ENCODE results near the gene CHST3.

CHST3 gene

DNA sequence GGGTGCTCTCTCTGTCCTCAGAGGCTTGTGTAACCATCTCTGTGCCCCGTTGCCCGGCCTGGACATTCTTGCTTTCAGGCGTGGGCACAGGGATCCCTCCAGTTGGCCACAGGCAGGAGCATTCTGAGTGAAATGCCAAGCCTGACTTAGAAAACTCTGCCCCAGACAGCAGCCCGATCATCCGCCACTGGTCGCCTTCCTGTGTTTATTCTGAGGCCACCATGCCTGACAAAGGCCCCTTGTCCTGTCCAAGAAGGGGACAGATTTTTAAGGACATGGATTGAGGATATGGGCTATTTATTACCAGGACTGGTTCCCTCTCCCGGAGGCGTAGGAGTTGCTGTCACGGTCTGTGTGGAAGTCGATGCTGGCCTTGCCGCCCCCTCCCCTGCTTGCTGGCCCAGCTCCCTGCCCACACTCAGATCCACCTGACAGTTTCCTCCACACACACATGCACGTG lies 69.9 kb downstream of the CHST3 start:
- FAIRE-seq: no peak

DNA sequence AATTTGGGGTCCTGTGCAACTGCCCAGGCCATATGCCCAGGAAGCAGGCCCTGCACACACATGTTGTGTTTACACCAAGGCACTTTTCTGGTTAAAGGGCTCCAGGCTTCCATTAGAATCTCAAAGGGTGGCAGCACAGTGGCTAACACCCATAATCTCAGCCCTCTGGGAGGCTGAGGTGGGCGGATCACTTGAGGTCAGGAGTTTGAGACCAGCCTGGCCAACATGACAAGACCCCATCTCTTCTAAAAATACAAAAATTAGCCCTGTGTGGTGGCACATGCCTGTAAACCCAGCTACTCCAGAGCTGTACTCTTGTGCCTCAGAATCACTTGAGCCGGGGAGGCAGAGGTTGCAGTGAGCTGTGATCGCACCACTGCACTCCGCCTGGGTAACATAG lies 70.6 kb downstream of the CHST3 start:
- no peak for FAIRE-seq

DNA sequence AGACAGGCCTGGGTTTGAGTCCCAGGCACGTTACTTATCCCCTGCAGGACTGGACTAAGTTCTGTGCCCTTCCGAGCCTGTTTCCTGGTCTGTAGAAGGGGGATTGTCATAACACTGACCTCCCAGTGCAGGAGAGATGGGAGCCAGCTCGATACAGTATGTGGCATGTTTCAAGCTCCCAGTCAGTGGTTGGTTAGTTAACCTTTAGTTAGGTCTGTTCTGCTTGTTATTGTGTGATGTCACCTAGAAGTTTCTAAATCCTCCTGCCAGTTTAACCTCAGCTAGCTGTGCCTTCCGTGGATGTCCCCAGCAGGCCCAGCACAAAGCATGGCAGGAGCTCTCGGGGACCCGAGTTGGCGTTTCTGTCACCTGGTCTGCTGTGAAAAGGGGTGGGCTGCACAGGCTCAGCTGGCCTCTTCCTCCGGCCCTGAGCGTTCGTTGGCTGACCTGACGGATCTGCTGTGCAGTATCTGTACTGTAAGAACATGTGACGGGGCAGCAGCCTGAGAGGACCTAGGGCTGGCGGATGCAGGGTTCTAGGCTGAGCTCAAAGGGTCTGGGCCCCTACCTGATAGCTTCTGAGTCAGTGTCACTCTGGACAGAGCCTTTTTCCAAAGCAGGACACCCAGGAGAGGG lies 71.2 kb downstream of the CHST3 start:
- no peak for FAIRE-seq

DNA sequence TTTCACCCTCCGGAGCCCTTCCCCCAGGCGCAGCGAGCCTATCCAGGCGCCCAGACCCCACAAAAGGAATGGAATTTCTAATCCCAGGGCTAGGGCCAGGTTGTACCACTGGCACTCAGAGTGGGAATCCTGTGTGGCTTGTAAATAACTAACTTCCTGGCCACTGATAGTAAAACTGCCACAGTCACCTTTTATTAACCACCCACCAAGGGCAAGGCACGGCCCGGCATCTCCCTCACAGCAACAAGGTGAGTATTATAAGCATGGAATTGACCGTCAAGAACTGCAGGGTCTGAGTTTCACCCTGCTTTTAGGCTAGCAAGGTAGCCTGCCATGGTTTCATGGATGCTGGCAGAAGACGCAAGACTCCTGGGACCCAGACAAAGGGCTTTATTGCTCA lies 73.1 kb downstream of the CHST3 start:
- no peak for FAIRE-seq

DNA sequence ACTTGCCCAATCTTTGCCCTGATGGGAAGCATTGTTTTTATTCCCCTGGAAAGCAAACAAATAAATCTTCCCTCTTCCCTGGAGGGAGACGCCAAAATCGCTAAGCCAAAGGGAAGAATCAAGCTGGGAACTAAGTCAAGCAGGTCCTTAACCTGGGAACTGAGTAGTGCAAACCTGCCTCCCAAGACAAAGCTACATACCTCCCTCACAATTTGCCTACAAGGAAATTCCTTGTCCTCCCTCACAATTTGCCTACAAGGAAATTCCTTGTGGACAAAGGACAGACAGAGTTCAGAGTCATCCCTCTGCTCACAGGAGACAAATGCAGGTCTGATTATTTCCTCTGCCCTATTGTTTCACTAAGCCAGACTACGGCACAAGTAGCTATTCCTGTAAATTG lies 73.6 kb downstream of the CHST3 start:
- FAIRE-seq: no peak

DNA sequence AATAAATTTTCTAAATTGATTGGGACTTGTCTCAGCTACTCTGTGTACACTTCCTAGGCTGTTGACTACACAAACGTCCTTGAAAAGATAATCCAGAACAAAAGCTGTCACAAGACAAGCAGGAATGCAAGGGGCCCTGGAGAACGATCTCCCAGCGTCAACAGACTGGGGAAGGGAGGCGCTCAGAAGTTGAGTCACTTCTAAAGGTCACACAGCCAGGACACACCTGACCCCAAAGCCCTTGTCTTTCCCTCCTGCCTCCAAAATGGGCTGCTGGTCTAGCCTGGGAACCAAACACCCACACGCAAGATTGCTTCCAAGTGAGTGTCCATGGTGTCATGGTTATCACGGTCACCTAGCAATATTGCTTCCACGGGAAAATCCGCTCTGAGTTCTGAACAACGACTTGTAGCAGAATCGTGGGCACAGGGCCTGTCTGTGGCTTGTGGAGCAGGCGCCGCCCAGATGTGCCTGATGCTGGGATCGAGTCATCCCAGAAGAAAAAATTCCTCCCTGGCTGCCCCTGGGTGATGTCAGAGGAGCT lies 74.3 kb downstream of the CHST3 start:
- no peak for FAIRE-seq

DNA sequence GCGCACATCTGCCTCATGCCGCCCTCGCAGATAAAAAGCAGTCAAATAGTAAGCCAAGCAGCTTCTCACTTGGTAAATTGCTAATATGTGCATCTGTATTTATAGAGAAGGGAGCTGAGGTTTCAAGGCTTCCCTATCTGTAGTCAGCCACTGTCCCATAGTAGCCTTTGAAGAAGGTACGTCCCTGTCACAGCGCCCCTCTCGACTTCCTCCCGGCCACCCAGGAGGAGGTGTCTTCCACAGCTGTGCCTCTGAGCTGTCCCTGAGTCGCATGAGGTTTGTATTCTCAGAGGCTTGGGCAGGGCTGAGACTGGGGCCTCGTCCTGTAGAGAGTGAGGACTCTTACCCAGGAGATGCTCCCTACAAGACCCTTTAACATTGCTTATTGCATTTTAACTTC lies 75.2 kb downstream of the CHST3 start:
- no peak for FAIRE-seq

DNA sequence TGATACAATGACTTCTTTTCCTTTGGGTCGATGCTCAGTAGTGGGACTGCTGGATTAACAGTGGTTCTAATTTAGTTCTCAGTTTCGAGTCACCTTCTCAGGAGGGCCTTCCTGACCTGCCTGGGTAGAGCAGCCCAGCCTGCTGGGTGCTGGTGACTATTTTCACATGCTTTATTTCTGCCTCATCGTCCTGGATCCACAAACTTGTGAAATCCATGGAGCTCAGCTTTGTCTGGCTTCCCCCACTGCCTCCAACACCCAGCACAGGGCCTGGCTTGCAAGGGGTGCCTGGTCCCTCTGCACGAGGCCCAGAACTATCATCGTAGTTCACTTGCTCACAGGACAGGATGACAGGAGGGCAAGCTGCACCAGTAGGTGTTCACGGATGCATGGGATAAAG lies 77.3 kb downstream of the CHST3 start:
- no peak for FAIRE-seq

DNA sequence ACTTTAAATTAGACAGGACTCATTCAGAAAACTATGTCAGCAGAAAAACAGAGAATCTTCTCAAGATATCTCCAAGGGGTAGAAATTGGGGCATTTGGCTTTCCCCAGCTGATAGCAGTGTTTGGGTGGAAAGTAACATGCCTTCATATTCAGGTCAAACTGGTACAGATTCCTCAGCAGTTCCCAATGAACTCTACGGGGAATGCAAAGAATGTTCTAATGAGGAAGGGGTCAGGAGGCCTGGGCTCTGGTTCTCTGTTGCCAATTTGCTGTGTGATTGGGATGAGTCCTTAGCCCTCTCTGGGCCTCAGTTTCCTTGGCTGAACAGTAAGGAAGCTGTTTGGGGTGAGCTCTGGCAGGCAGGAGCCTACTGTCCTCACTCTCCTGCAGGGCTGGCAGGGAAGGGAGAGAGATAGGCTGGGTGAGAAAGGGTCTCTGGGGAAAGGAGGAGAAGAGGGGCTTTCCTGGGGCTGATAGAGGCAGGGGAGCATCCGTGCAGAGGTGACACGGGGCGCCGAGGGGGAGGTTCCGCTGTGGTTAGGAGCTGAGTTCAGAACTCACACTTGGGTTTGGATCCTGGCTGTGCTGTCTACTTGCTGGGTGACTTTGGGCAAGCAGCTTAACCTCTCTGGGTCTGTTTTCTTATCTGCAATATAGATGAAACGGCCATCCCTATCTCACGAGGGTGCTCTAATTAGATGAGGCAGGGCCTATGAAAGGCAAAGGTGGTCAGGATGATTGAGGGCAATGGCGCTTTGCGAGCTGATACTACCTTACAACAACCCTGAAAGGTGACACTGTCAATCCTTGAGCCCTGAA lies 79.0 kb downstream of the CHST3 start:
- no peak for FAIRE-seq

DNA sequence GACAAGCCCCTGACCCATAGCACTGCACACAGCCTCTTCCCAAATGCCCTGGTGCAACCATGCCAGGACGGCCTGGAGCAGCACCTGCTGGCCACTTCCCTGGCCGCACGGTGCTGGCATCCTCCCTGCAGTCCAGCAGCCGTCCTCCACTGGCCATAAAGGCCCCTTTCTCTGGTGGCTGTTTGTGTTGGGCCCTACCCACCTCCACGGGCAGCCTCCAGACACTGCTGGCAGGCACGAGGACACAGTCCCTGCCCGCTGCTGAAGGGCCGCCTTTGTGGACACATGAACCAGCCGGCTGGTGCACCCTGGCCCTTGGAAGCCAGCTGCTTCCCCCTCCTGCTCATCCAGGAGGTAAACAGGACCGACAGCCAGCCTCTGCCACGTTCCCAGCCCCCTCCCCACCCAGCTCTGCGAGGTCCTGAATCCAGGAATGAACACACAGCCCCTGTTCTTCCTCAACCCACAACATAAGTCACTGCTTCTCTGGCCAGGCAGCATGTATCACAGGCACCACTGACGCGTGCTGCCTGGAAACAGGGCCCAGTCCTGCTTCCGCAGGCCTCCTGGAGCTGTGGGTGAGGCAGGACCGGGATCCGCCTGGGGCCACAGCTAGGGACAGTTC lies 80.3 kb downstream of the CHST3 start:
- FAIRE-seq: no peak

DNA sequence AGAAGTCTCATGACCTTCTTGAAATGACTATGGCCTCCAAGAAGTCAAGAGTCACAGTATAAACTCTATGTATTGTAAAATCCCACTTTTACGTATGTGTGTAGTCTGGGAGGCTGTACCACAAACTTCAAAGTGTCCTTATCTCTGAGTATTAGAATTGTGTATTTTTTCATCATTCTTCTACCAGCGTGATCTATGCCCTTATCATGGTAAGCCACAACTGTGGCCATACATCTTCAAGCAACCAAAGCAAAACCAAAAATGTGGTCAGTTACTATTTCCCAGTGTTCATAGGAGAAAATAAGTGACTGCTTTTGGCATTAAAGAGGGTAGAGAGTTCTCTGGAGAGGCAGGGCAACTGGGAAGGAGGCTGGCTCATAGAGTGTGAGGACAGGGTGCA lies 81.4 kb downstream of the CHST3 start:
- FAIRE-seq: no peak

DNA sequence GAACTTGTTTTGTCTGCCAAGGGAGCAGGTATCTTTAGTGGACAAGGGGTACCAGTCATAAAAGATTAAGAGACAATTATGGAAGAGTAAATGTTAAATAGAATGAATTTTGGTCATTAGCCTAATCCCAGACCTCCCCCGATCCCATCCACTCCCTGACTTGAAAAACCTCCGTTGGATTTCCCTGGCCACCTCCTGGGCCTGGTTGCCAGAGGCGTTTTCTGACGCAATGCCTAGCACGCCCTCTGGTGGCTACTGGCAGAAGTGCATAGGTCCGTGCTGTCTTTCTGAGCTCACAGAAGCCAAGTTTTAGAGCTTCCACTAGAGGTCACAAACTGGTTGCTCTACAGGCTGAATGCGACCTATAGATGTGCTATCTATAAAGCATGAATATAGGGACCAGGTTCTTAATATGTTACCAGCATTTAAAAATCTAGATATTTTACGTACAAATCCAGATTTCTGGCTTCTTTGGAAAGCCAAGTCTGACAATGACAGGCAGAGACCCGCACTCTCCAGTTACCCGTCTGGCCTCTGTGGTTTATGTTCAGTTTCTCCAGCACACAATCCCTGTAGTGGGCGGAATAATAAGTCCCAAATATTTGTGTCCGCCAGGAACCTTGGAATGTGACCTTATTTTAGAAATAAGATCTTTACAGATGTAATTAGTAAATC lies 84.4 kb downstream of the CHST3 start:
- peak; percentile 28 for FAIRE-seq

DNA sequence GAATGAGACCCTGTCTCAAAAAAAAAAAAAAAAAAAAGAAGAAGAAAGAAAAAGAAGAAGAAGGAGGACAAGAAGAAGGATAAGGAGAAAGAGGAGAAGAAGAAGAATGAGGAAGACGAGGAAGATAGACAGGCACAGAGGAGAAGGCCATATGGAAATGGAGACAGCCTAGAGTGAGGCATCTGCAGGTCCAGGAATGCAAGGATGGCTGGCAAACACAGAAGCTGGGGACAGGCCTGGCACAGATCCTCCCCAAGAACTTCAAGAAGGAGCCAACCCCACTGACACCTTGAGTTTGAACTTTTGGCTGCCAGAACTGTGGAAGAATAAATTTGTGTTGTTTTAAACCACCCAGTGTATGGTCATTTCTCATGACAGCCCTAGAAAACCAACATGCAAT lies 85.3 kb downstream of the CHST3 start:
- no peak for FAIRE-seq

DNA sequence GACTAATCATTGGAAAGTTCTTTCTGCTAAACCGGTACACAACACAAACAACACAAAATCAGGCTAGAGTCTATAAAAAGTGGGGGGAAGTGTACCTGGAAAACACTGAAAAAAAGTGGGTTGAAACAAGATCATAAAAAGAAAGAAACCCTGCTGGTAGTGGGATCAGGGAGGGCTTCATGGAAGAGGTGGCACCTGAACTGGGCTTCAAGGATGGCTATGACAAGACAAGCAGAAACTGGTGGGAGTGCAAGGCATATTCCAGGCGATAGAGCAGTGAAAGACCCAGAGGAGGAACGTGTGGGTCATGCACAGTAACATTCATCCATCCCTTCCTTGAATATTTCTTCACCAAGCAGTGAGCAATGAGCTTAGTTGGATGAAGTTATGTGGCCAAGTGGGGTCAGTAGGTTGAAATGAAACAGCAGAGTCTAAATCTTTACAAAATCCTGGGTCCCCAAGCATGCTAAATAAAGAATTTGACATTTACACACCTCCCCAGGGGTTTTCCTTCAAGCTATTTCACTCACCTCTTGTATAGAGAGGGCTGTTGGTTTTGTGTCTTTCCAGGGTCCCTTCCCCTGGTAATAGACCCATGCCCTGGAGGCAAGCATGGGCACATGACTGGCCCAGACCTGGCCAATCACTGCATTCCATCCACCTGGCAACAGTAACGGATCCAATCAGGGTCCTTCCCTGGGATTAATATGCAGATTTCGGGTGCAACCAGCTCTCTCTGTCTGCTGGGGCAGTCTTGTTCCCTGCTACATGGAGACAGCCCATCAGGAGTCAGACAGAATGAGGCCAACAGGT lies 86.0 kb downstream of the CHST3 start:
- no peak for FAIRE-seq

DNA sequence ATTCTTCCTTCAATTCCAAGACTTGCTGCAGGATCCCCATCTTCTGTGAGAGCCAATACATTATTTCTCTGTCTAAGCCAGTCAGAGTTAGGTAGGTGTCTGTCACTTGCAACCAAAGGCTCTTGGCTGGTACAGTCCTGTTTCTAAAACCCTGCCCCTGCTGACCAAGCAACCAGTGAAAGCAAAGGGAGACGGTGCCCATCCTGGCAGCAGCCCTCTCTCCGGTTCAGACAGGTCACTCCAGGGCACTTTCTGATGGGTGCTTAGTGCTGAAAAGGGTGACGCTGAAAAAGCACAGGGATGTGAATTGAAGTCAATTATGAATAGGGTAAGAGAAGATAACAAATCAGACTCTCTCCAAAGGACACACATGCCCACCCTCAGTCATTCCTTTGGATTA lies 86.7 kb downstream of the CHST3 start:
- FAIRE-seq: no peak

DNA sequence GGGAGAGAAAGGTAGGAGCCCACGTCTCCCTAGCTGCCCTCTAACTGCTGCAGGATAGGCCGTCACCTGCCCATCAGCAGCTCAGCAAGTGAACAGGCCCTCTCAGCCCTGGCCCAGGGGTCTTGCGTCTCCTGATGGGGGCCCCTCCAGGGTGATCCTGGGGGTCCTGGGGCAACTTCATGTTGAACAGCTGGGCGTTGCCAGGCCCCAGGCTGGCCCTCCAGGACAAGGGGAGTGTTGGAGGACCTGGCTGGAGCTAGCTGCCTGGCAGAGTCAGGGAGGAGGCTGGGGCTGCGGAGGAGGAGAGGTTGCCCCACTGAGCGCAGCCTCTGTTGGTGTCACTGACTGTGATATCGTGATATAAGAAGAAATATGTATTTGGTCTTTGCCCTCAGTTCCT lies 89.5 kb downstream of the CHST3 start:
- no peak for FAIRE-seq

DNA sequence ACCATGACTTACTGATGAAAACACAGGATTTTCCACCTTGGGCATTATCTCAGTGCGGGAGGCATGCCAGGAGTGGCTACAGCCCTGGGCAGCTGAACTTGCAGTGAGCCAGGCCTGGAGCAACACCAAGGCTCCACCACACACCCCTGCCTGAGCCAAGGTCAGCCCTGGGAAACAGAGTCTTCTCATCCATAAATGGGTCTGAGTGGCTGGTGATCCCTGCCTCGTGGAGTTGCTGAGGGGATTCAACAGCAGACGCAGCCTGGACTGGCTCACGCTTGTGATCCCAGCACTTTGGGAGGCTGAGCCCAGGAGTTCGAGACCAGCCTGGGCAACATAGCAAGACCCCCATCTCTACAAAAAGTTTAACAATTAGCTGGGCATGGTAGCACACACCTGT lies 91.9 kb downstream of the CHST3 start:
- no peak for FAIRE-seq

DNA sequence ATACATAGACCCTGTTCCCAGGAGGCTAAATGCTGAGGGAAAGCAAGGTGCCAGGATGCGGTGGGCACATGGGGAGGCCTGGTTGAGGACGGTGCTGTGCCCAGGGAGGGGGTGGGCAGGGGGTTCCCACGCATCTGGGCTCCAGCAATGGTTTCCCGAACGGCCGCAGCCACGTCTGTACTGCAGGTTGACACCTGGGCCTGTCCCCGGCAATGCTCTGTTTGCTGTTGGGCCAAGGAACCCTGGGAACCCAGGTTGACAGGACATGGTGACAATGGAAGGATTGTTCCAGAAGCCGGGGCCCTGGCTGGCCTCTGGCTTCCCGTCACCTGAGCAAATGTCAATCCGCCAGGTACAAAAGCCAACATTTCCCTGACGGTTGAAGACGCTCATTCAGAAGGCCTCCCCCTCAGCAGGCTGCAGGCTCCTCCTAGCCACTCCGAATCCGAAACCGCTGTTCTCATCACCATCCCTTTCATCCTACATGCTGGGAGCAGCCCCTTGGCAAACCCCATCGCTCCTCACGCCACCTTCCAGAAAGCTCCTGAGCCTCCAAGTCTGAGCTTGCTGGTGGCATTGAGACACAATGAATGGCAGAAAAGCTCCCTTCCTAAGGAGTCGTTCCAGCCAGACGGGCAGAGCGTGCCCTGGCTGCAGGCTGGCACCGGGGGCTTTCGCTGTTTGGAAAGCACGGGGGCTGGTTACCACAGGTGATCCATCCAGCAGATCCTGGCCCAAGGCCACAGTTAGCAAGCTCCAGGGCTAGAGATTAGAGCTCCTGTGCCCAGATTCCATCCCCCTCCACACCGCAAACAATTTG lies 92.9 kb downstream of the CHST3 start:
- no peak for FAIRE-seq

DNA sequence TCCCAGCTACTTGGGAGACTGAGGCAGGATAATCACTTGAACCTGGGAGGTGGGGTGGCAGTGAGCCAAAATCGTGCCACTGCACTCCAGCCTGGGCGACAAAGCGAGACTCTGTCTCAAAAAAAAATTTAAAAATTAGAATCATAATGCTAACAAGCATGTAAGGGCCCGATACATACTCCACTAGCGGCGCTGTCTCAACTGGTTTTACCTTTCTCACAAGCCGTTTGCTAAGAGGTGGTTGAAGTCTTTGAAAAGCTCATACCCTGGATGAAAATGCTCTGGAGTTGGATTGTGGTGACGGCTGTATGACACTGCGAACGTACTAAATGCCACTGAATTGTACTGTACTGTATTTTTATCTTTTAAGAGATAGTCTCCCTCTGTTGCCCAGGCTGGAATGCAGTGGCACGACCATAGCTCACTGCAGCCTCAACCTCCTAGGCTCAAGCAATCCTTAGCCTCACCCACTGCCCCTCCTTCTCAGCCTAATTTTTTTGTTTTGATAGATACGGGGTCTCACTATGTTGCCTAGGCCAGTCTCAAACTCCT lies 94.2 kb downstream of the CHST3 start:
- no peak for FAIRE-seq

DNA sequence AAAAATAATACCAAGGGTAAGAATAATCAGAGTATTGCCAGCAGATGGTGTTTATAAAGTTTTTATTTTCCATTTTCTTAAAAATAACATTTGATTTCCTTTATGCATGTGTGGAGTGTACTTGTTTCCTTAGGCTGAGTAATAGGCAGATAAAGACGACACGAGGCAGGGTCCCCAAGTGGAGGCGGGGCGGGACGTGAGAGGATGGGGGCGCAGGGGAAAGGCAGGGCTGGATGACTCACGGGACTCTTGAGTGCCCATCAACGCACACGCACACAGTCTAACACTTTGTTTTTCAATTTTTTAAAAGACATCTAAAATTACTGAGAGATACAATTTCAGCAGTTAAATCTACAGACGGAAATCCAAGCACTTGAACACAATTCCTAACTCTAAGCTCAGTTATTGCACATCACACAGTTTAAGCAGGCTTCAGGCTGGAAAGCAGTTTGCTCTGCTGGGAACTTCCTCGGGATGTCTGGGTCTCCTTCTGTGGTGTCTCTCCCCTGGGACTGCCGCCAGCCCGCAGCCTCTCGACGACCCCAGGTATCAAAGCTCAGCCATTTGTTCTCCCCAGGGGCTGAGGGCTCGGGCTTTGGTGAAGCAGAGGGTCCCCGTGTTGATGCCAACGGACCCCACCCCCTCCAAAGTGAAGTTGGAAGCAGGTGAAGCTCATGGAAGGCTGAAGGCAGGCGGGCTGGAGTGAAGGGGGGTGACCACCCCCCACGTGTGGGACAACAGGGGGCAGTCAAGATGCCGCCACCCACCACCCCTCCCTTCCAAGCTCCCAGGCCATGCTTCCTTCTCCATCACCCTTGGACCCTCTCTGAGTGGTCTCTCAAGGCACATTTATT lies 95.0 kb downstream of the CHST3 start:
- no peak for FAIRE-seq

Data from colon (tissue), 2 donors.